ENCODE measurements around the gene BAG5. TPM values are rescaled to one million over a fixed set of nuclear protein-coding genes. Genes with fewer than 3 reads are reported as not detected.

Gene BAG5
- total RNA-seq, 2 experiments from 2014 or later = 36.3 to 38.9 TPM

DNA sequence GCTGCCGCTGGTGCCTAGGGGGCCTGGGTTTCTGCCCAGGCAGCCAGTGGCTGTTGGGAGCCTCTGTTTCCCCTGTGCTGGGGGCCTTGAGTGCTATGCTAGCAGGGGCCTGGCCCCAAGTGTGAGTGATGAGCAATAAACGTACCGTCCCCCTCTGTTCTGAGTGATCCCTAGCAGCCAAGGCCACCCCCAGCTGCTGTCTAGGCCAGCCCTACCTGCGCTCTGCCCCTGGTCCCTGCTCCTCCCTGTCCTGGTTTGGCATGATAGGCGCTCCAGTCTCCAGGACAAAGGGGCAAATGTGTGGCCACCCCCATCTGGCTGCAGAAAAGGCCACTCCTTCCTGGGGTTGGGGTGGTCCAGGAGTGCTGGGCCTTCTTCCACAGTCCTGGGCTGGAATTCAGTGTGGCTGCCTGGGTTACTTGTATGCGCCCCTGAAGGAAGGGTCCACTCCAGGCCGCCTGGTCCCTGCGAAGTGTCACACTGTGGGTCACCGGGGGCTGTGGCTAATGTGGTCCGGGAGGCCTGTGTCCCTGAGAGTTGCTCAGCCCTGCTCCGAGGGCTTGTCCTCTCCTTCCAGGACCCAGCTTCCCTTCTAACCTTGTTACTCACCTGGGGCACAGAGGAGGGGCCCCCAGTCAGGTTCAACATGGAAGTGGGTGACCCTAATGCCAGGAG is 26.4 kb downstream of the BAG5 start:
- H3K4me3 Mint-ChIP-seq = no peak overlapping the region
- no peaks in the 10 kb centered on the region for H3K9me3 Mint-ChIP-seq
- H3K4me1 Mint-ChIP-seq = peaks cover 3% of the 10 kb centered on the region
- H3K27ac Mint-ChIP-seq = no peak overlapping the region
- DNase-seq = no peak
- peaks cover 5% of the 10 kb centered on the region for H3K27me3 Mint-ChIP-seq
- peaks cover 4% of the 10 kb centered on the region for H3K36me3 Mint-ChIP-seq

- Mint-ChIP-seq H3K27ac (no peak overlapping the region), H3K4me1 (peaks cover 10% of the 10 kb centered on the region), H3K36me3 (peaks cover 9% of the 10 kb centered on the region), H3K4me3 (no peak overlapping the region), H3K27me3 (peaks cover 3% of the 10 kb centered on the region), H3K9me3 (no peaks in the 10 kb centered on the region)
- DNase-seq = no peak
Measured at GRCh38 chr14:103535081-103535890, 27.2 kb downstream of the BAG5 start.

GRCh38 chr14:103534576-103535061 is 27.8 kb downstream of the BAG5 start:
- no peaks in the 10 kb centered on the region for H3K9me3 Mint-ChIP-seq
- peaks cover 16% of the 10 kb centered on the region for H3K4me1 Mint-ChIP-seq
- no peak overlapping the region for H3K27ac Mint-ChIP-seq
- peaks cover 12% of the 10 kb centered on the region for H3K36me3 Mint-ChIP-seq
- DNase-seq = no peak
- H3K4me3 Mint-ChIP-seq = no peak overlapping the region
- no peaks in the 10 kb centered on the region for H3K27me3 Mint-ChIP-seq

DNA sequence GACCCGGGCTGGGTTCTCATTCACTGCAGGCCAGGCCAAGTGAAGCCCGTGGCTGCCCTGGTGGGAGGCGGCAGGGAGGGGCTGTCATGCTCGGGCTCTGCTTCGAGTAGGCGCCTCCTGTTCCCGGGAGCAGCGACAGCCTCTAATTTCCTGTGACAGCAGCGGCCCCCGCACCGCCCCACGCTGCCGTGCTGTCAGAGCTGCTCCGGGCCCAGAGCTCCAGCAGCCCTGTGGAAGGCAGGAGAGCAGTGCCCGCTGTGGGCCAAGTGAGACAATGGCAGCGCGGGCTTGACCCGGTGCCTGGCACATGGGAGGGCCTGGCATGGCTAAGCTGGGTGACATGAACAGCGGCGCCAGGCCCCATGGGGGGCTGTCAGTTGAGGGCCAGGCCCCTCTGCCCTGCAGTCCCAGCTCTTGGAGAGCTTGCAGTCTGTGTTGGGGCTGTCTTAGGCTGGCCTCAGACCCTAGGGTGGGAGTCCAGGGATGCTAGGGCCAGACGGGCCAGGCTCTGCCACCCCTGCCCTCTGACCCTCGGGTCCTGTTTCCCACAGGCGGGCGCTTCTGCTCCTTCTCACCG is 28.4 kb downstream of the BAG5 start:
- H3K9me3 Mint-ChIP-seq = no peaks in the 10 kb centered on the region
- no peak overlapping the region for H3K4me3 Mint-ChIP-seq
- peaks cover 12% of the 10 kb centered on the region for H3K36me3 Mint-ChIP-seq
- DNase-seq = no peak
- H3K4me1 Mint-ChIP-seq = peaks cover 16% of the 10 kb centered on the region
- no peak overlapping the region for H3K27ac Mint-ChIP-seq
- H3K27me3 Mint-ChIP-seq = no peaks in the 10 kb centered on the region

DNA sequence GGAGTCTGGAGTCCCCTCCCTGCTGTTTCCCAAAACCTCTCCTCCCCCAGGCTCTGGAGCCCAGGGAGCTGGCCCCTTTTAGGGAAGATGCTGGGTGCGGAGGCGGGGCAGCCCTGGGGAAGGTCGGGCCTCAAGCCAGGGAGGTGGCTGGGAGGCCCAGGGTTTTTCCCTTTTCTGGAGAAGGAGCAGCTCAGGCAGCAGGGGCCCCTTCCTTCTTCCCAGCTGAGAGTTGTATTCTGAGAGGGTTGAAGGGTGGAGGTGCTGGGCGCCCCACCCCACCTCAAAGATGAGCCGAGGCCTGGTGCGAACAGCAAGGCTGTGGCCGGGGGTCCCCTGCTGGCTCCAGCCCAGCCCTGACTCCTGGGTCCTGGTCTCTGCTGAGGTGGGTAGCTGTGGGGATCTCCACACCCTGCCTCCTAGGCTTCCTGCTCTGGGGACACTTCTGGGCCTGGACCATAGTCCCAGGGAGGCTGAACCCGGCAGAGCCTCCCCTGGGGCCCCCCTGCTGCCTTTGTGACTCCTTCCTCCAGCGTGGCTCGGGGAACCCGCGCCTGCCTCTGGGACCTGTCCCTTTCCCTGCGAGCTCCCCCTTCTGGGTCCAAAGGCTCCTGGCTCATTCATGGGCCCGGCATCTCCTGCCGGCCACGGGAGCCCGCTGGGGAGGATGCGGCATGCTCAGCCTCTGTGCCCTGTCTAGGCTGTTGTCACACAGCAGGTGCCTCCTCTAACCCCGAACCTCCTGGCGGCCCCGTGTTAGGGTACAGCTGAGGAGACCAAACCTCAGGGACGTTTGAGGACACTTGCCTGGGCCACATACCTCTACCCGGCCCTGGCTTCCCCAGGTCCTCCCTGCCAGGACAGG is 29.1 kb downstream of the BAG5 start:
- H3K4me1 Mint-ChIP-seq = peaks cover 16% of the 10 kb centered on the region
- peaks cover 12% of the 10 kb centered on the region for H3K36me3 Mint-ChIP-seq
- H3K27ac Mint-ChIP-seq = no peak overlapping the region
- H3K9me3 Mint-ChIP-seq = no peaks in the 10 kb centered on the region
- H3K4me3 Mint-ChIP-seq = no peak overlapping the region
- no peaks in the 10 kb centered on the region for H3K27me3 Mint-ChIP-seq
- no peak for DNase-seq

GRCh38 chr14:103532216-103533136 is 30.0 kb downstream of the BAG5 start:
- Mint-ChIP-seq H3K27me3 (no peaks in the 10 kb centered on the region), H3K9me3 (no peaks in the 10 kb centered on the region), H3K4me1 (peaks cover 23% of the 10 kb centered on the region), H3K4me3 (no peak overlapping the region), H3K27ac (no peak overlapping the region), H3K36me3 (peaks cover 12% of the 10 kb centered on the region)
- DNase-seq = no peak

GRCh38 chr14:103531421-103532215 is 30.8 kb downstream of the BAG5 start:
- Mint-ChIP-seq H3K36me3 (peaks cover 12% of the 10 kb centered on the region), H3K27ac (peak overlapping the region; percentile 48), H3K27me3 (no peaks in the 10 kb centered on the region), H3K4me1 (peaks cover 29% of the 10 kb centered on the region), H3K9me3 (no peaks in the 10 kb centered on the region), H3K4me3 (peak overlapping the region; percentile 34)
- no peak for DNase-seq

GRCh38 chr14:103530831-103531230 is 31.6 kb downstream of the BAG5 start:
- no peak for DNase-seq
- Mint-ChIP-seq H3K4me1 (peaks cover 29% of the 10 kb centered on the region), H3K27ac (no peak overlapping the region), H3K27me3 (no peaks in the 10 kb centered on the region), H3K36me3 (peaks cover 12% of the 10 kb centered on the region), H3K9me3 (no peaks in the 10 kb centered on the region), H3K4me3 (peak overlapping the region; percentile 98)

- H3K36me3 Mint-ChIP-seq = peaks cover 12% of the 10 kb centered on the region
- no peak for DNase-seq
- peaks cover 29% of the 10 kb centered on the region for H3K4me1 Mint-ChIP-seq
- H3K27me3 Mint-ChIP-seq = no peaks in the 10 kb centered on the region
- no peaks in the 10 kb centered on the region for H3K9me3 Mint-ChIP-seq
- peak overlapping the region; percentile 98 for H3K4me3 Mint-ChIP-seq
- no peak overlapping the region for H3K27ac Mint-ChIP-seq
Measured at GRCh38 chr14:103530390-103530789, 32.1 kb downstream of the BAG5 start.

DNA sequence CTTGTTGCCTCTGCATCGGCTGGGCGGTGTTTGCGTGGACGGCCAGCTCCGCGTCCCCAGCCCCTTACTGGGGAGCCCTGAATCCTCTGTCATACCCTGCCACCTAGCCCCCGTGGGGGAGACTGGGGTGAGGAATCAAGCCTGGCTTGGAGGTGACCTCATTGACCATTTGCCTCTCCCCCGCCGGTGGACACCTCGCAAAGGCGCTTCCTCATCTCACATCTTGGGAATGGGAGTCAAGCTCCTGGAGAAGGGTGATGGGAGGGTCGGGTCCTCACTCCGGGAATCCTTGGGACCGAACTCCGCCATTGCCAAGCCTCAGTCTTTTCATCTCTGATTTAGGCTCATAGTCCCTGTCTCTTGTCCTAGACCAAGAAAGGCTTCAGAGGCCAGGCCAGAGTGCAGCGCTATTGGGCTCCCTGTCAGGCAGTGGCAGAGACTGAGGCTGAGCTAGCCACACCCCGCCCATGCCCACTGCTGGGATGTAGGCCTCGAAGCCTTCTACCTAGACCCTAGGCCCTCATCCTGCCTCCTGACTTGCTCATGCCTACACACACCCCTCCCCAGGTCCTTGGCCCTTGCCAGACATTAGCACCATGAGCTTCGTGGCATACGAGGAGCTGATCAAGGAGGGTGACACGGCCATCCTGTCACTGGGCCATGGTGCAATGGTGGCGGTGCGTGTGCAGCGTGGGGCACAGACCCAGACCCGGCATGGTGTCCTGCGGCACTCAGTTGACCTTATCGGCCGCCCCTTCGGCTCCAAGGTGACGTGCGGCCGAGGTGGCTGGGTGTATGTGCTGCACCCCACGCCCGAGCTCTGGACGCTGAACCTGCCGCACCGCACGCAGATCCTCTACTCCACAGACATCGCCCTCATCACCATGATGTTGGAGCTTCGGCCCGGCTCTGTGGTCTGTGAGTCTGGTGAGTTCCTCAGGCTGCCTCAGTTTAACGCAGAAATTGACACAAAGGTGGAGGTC is 32.8 kb downstream of the BAG5 start:
- Mint-ChIP-seq H3K4me1 (peaks cover 29% of the 10 kb centered on the region), H3K27me3 (no peaks in the 10 kb centered on the region), H3K36me3 (peaks cover 12% of the 10 kb centered on the region), H3K9me3 (no peaks in the 10 kb centered on the region), H3K27ac (peak overlapping the region; percentile 96), H3K4me3 (peak overlapping the region; percentile 98)
- DNase-seq = no peak

GRCh38 chr14:103528587-103529382 is 33.7 kb downstream of the BAG5 start, which contains the start of gene TRMT61A:
TSS of gene TRMT61A (plus strand) at chr14:103529196. CDS start at chr14:103529979, 783 bp downstream.
- H3K27ac Mint-ChIP-seq = peak within 1 kb of the TSS; percentile 96
- H3K36me3 Mint-ChIP-seq = peaks cover 12% of the 10 kb centered on the region
- peaks cover 29% of the 10 kb centered on the region for H3K4me1 Mint-ChIP-seq
- peak; percentile 73 for DNase-seq
- H3K4me3 Mint-ChIP-seq = peak within 1 kb of the TSS; percentile 98
- H3K27me3 Mint-ChIP-seq = peaks cover 6% of the 10 kb centered on the region
- H3K9me3 Mint-ChIP-seq = no peaks in the 10 kb centered on the region

Measured in activated naive CD8-positive, alpha-beta T cell treated with anti-CD3 and anti-CD28 coated beads for 36 hours (primary cell).